Fibroblast of skin of left quadriceps (primary cell): ENCODE data around the gene ZNF593.

Source experiments
- DNase-seq, 2 experiments: peaks; one replicate each; pipeline ENCODE4 v3.0.0-alpha.2; 2013; ENCODE audit warnings: low read depth in 2 of 2

The ZNF593 gene

GRCh38 chr1:26148887-26149286 lies 20.8 kb upstream of the ZNF593 start:
- DNase-seq, result no peak

- DNase-seq, result no peak
Observed at GRCh38 chr1:26153966-26154532, 15.7 kb upstream of the ZNF593 start.

GRCh38 chr1:26154750-26155149 lies 15.0 kb upstream of the ZNF593 start:
- no peak for DNase-seq

GRCh38 chr1:26155370-26156284 lies 14.1 kb upstream of the ZNF593 start:
- DNase-seq, result no peak

GRCh38 chr1:26156285-26157038 lies 13.2 kb upstream of the ZNF593 start:
- DNase-seq, result no peak

GRCh38 chr1:26158271-26158907 lies 11.3 kb upstream of the ZNF593 start:
- DNase-seq, result no peak

- DNase-seq, result no peak
Observed at GRCh38 chr1:26158908-26159742, 10.6 kb upstream of the ZNF593 start, which contains the start of gene FAM110D. FAM110D (plus strand) TSS chr1:26159079; CDS start chr1:26161292, 2,213 bp downstream.

GRCh38 chr1:26159743-26160039 lies 10.0 kb upstream of the ZNF593 start:
- DNase-seq, result no peak

- DNase-seq, result no peak
Observed at GRCh38 chr1:26160527-26161414, 8.9 kb upstream of the ZNF593 start.

GRCh38 chr1:26161415-26162219 lies 8.1 kb upstream of the ZNF593 start:
- DNase-seq, result no peak

GRCh38 chr1:26162220-26162709 lies 7.4 kb upstream of the ZNF593 start:
- no peak for DNase-seq

GRCh38 chr1:26163684-26164035 lies 6.0 kb upstream of the ZNF593 start:
- DNase-seq, result no peak

GRCh38 chr1:26164036-26164860 lies 5.5 kb upstream of the ZNF593 start:
- no peak for DNase-seq

- no peak for DNase-seq
Observed at GRCh38 chr1:26164861-26165842, 4.6 kb upstream of the ZNF593 start.

GRCh38 chr1:26166719-26167281 lies 2.9 kb upstream of the ZNF593 start:
- DNase-seq, result no peak

GRCh38 chr1:26168410-26169197 lies 1.1 kb upstream of the ZNF593 start, which contains the start of gene C1orf232:
C1orf232 (minus strand) TSS chr1:26168963; CDS start chr1:26168499, 464 bp downstream.
- no peak for DNase-seq
